PC-3 (cell line): Measurements from ENCODE around the gene EWSR1. TPM values are rescaled to one million over a fixed set of nuclear protein-coding genes. Genes with fewer than 3 reads are reported as not detected.
A peak's percentile ranks its signal among the peaks of the same experiment; 100 is the strongest.

Source experiments
- ATAC-seq: fragments of 200-7000 bp; cut with Tn5 transposase; 2 replicates; pipeline ENCODE4 v1.9.1; 2020; ENCODE audit warnings: mild to moderate bottlenecking, moderate library complexity
- BruUV-seq: library from RNA; stranded (reverse); fragments of 400-500 nt; replicated peaks from 2 replicates; lab custom pipeline; 2021; lab: Mats Ljungman, UMichigan
- CTCF ChIA-PET: fragments of 300-600 bp; sonication (Branson Sonifier 250); formaldehyde crosslinking; loops from one replicate; lab custom pipeline; 2022; ENCODE audit warnings: antibody characterized with exemption; lab: Charles Lee
- POLR2A ChIA-PET: fragments of 300-600 bp; sonication (Branson Sonifier 250); formaldehyde crosslinking; loops from one replicate; lab custom pipeline; 2022; ENCODE audit warnings: antibody characterized with exemption; ENCODE audit not compliant: unreplicated experiment; lab: Charles Lee
- DNase-seq: peaks from one replicate; pipeline ENCODE4 v3.0.0-alpha.2; 2015
- H2AFZ ChIP-seq: fragments of 300-600 bp; sonication (generic); 2 replicates; pipeline ENCODE4 v1.6.0; 2016; ENCODE audit warnings: antibody characterized with exemption, low read length
- H3F3A ChIP-seq: fragments of 300-600 bp; sonication (generic); one replicate; pipeline ENCODE4 v1.6.0; 2017; ENCODE audit warnings: antibody characterized with exemption, low read length, control low read depth, mild to moderate bottlenecking; ENCODE audit not compliant: unreplicated experiment
- H3K27ac ChIP-seq: fragments of 300-600 bp; sonication (generic); 2 replicates; pipeline ENCODE4 v1.5.1; 2016; ENCODE audit warnings: mild to moderate bottlenecking, low read length
- H3K27me3 ChIP-seq: fragments of 300-600 bp; sonication (generic); 2 replicates; pipeline ENCODE4 v1.6.1; 2016; ENCODE audit warnings: low read length, mixed read lengths
- H3K36me3 ChIP-seq: fragments of 300-600 bp; sonication (generic); 2 replicates; pipeline ENCODE4 v1.6.1; 2016; ENCODE audit warnings: low read depth, mixed run types, low read length, mixed read lengths
- H3K4me1 ChIP-seq: fragments of 300-600 bp; sonication (generic); 2 replicates; pipeline ENCODE4 v1.5.1; 2016; ENCODE audit warnings: low read length; ENCODE audit not compliant: insufficient read depth
- H3K4me2 ChIP-seq: fragments of 300-600 bp; sonication (generic); 2 replicates; pipeline ENCODE4 v1.6.0; 2016; ENCODE audit warnings: low read length
- H3K4me3 ChIP-seq: fragments of 300-600 bp; sonication (generic); 2 replicates; pipeline ENCODE4 v1.5.1; 2016; ENCODE audit warnings: mild to moderate bottlenecking, low read length, mixed read lengths
- H3K79me2 ChIP-seq: fragments of 300-600 bp; sonication (generic); 2 replicates; pipeline ENCODE4 v1.6.1; 2017; ENCODE audit warnings: low read length, mixed read lengths
- H3K9ac ChIP-seq: fragments of 300-600 bp; sonication (generic); 2 replicates; pipeline ENCODE4 v1.6.0; 2016; ENCODE audit warnings: mild to moderate bottlenecking, low read length
- H3K9me2 ChIP-seq: fragments of 300-600 bp; sonication (generic); replicated peaks from 2 replicates; pipeline ENCODE4 v1.6.1; 2016; ENCODE audit warnings: mixed run types, low read length, mixed read lengths
- H3K9me3 ChIP-seq: fragments of 300-600 bp; sonication (generic); 2 replicates; pipeline ENCODE4 v1.6.1; 2016; ENCODE audit warnings: low read length, mixed read lengths
- H4K20me1 ChIP-seq: fragments of 300-600 bp; sonication (generic); 2 replicates; pipeline ENCODE4 v1.6.1; 2016; ENCODE audit warnings: low read length, mixed read lengths
- EZH2 ChIP-seq: fragments of 300-600 bp; sonication (generic); IDR thresholded peaks from one replicate; pipeline ENCODE4 v1.6.1; 2017; ENCODE audit warnings: antibody characterized with exemption, mild to moderate bottlenecking, low read length; ENCODE audit not compliant: unreplicated experiment
- EZH2phosphoT487 ChIP-seq: fragments of 300-600 bp; sonication (generic); IDR thresholded peaks from 2 replicates; pipeline ENCODE4 v1.6.1; 2018; ENCODE audit warnings: mild to moderate bottlenecking, antibody characterized with exemption, low read length, borderline replicate concordance
- intact Hi-C: fragments of 100-400 bp; cut with micrococcal nuclease; formaldehyde crosslinking; loops from 2 replicates; pipeline ENCODE4 v1.9.0; 2023
- microRNA-seq: library from miRNA; unstranded; fragments of <30 nt; microRNA quantifications from one replicate; pipeline ENCODE4 v1.1.0, GENCODE V29; 2020; ENCODE audit not compliant: unreplicated experiment
- total RNA-seq: library from RNA; depleted of rRNA; stranded (reverse); fragments of >200 nt; gene quantifications from 2 replicates; pipeline ENCODE4 v1.2.3, GENCODE V29; 2014; rRNA removed
- TF ChIP-seq, protein P1 (sequence below): fragments of 300-600 bp; sonication (generic); conservative IDR thresholded peaks from 2 replicates; pipeline ENCODE4 v1.5.1; 2017; ENCODE audit warnings: antibody characterized with exemption, low read depth, mild to moderate bottlenecking, low read length

Gene EWSR1
- total RNA-seq, 1 experiment from 2014 or later: 288 TPM

DNA sequence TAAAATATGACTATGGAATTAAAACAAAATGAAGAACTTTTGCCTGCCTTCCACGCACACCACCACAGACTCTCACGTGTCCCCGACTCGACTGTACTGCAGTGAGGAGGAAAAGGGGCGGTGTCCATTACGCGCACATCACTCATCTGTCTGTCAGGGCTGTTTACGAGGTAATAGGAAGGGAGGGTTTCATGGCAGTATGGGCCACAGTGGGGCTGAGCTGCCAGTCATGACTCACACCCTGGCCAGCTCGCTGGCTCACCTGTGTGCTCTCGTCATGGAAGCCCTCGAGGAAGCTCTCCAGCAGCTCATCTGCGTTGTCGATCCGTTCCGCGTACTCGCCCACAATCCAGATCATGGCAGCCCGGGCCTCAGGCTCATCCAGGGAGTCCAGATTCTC is 80.9 kb downstream of the EWSR1 start:
- Histone ChIP-seq H3F3A (peaks cover 7% of the 10 kb centered on the region), H3K9me3 (no peaks in the 10 kb centered on the region), H3K9me2 (no peaks in the 10 kb centered on the region), H4K20me1 (no peaks in the 10 kb centered on the region), H3K9ac (peak overlapping the region; percentile 45), H3K4me3 (no peak overlapping the region), H3K36me3 (peaks cover 32% of the 10 kb centered on the region), H3K4me2 (peak overlapping the region; percentile 59), H3K79me2 (no peaks in the 10 kb centered on the region), H3K27me3 (no peaks in the 10 kb centered on the region), H3K27ac (peak overlapping the region; percentile 88), H3K4me1 (peaks cover 20% of the 10 kb centered on the region), H2AFZ (peak overlapping the region; percentile 51; the same call in 1 of the 2 replicates)
- intact Hi-C loops: loop anchor here (5.0 kb wide), 1 partner anchor 42 kb away; the partner anchor contains the start of gene GAS2L1
- TF ChIP-seq EZH2 (no peak), EZH2phosphoT487 (no peak)
- TF ChIP-seq, protein P1, sequence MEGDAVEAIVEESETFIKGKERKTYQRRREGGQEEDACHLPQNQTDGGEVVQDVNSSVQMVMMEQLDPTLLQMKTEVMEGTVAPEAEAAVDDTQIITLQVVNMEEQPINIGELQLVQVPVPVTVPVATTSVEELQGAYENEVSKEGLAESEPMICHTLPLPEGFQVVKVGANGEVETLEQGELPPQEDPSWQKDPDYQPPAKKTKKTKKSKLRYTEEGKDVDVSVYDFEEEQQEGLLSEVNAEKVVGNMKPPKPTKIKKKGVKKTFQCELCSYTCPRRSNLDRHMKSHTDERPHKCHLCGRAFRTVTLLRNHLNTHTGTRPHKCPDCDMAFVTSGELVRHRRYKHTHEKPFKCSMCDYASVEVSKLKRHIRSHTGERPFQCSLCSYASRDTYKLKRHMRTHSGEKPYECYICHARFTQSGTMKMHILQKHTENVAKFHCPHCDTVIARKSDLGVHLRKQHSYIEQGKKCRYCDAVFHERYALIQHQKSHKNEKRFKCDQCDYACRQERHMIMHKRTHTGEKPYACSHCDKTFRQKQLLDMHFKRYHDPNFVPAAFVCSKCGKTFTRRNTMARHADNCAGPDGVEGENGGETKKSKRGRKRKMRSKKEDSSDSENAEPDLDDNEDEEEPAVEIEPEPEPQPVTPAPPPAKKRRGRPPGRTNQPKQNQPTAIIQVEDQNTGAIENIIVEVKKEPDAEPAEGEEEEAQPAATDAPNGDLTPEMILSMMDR: no peak
- ChIA-PET POLR2A (interaction anchor here (0.5 kb wide), 1 partner anchor 975 kb away, joined by 8 read pairs; no protein-coding TSS in a partner anchor), CTCF (interaction anchor here (0.6 kb wide), 1 partner anchor 43 kb away, joined by 4 read pairs; no protein-coding TSS in a partner anchor)
- peak; percentile 94 for DNase-seq
- BruUV-seq: no TSS peak
- ATAC-seq: peak; percentile 96

Small RNAs within 50 kb of the gene (microRNA-seq; reads per million reads assigned to microRNA genes)
- gene MIR3653: 16.3 reads per million, percentile 42 among the genes with 10 or more reads in this experiment

Other genes starting within 250 kb of the EWSR1 start
- not detected in 2 replicates for gene C22orf31, start 206.4 kb upstream of the EWSR1 start, total RNA-seq
- gene KREMEN1, start 195.2 kb upstream of the EWSR1 start, total RNA-seq: 2.7 and 4.1 TPM in 2 replicates
- gene EMID1, start 62.4 kb upstream of the EWSR1 start, total RNA-seq: 1.2 and 1.3 TPM in 2 replicates
- 23.7 and 33.1 TPM in 2 replicates for gene RHBDD3, start 287 bp upstream of the EWSR1 start, total RNA-seq
- gene GAS2L1, start 38.4 kb downstream of the EWSR1 start, total RNA-seq: 58.4 and 75.7 TPM in 2 replicates
- 1.4 TPM in 1 of 2 replicates, not detected in the other for gene RASL10A, start 47.4 kb downstream of the EWSR1 start, total RNA-seq
- 81.2 and 96.4 TPM in 2 replicates for gene AP1B1, start 120.3 kb downstream of the EWSR1 start, total RNA-seq
- not detected in 2 replicates for gene RFPL1, start 170.3 kb downstream of the EWSR1 start, total RNA-seq
- 0.29 TPM in 1 of 2 replicates, not detected in the other for gene NEFH, start 211.9 kb downstream of the EWSR1 start, total RNA-seq